NCI-H526 (cell line): ENCODE measurements around the gene GJD2.

Experiments used
- DNase-seq, 2 experiments: peaks; one replicate each; lab custom pipeline; 2025; lab: John Stamatoyannopoulos, UW

Gene GJD2

GRCh38 chr15:34754674-34755418 is at the start of gene GJD2:
GJD2 (minus strand) TSS chr15:34754998; CDS start chr15:34754488, 510 bp downstream.
- peak; percentile 16 to 71 for DNase-seq

GRCh38 chr15:34804113-34804512 is 49.3 kb upstream of the GJD2 start:
- peak in 1 of 2 experiments; percentile 5 for DNase-seq

- no peak for DNase-seq
Observed at GRCh38 chr15:34802803-34803750, 48.3 kb upstream of the GJD2 start.

- DNase-seq, result no peak
Observed at GRCh38 chr15:34802371-34802770, 47.6 kb upstream of the GJD2 start.

GRCh38 chr15:34799149-34800101 is 44.6 kb upstream of the GJD2 start:
- no peak for DNase-seq

GRCh38 chr15:34796847-34797435 is 42.1 kb upstream of the GJD2 start:
- DNase-seq, result no peak

- DNase-seq, result peak in 1 of 2 experiments; percentile 28
Observed at GRCh38 chr15:34795267-34796081, 40.7 kb upstream of the GJD2 start, which contains the start of gene ACTC1. ACTC1 (minus strand) TSS chr15:34795549; CDS start chr15:34794808, 741 bp downstream.

GRCh38 chr15:34794590-34795206 is 39.9 kb upstream of the GJD2 start:
- DNase-seq, result no peak

GRCh38 chr15:34793901-34794300 is 39.1 kb upstream of the GJD2 start:
- DNase-seq, result no peak

GRCh38 chr15:34793071-34793470 is 38.3 kb upstream of the GJD2 start:
- DNase-seq, result no peak

GRCh38 chr15:34791701-34792100 is 36.9 kb upstream of the GJD2 start:
- DNase-seq, result no peak

- no peak for DNase-seq
Observed at GRCh38 chr15:34790121-34790520, 35.3 kb upstream of the GJD2 start.

- DNase-seq, result no peak
Observed at GRCh38 chr15:34789326-34789725, 34.5 kb upstream of the GJD2 start.

- no peak for DNase-seq
Observed at GRCh38 chr15:34786206-34786605, 31.4 kb upstream of the GJD2 start.

GRCh38 chr15:34783991-34784390 is 29.2 kb upstream of the GJD2 start:
- no peak for DNase-seq

GRCh38 chr15:34783431-34783830 is 28.6 kb upstream of the GJD2 start:
- DNase-seq, result no peak

GRCh38 chr15:34782901-34783300 is 28.1 kb upstream of the GJD2 start:
- no peak for DNase-seq

GRCh38 chr15:34780725-34781124 is 25.9 kb upstream of the GJD2 start:
- no peak for DNase-seq

GRCh38 chr15:34776606-34777105 is 21.9 kb upstream of the GJD2 start:
- no peak for DNase-seq

GRCh38 chr15:34773917-34774316 is 19.1 kb upstream of the GJD2 start:
- peak; percentile 6 to 28 for DNase-seq
